Upper lobe of right lung (tissue), 1 donor: ENCODE data around the gene CBX7. TPM values are rescaled to one million over a fixed set of nuclear protein-coding genes. Genes with fewer than 3 reads are reported as not detected.

Experiments used
- ATAC-seq: fragments of 200-7000 bp; cut with Tn5 transposase; one replicate; pipeline ENCODE4 v1.9.1; 2020; ENCODE audit warnings: mild to moderate bottlenecking, moderate library complexity
- DNase-seq: peaks from one replicate; pipeline ENCODE4 v3.0.0-alpha.2; 2020
- H3K27ac ChIP-seq: fragments of 200-600 bp; one replicate; pipeline ENCODE4 v1.8.0; 2022
- H3K27me3 ChIP-seq: fragments of 200-600 bp; one replicate; pipeline ENCODE4 v1.8.0; 2022; ENCODE audit warnings: mild to moderate bottlenecking
- H3K36me3 ChIP-seq: fragments of 200-600 bp; one replicate; pipeline ENCODE4 v1.8.0; 2022
- H3K4me1 ChIP-seq: fragments of 200-600 bp; one replicate; pipeline ENCODE4 v1.8.0; 2022
- H3K4me3 ChIP-seq: fragments of 200-600 bp; one replicate; pipeline ENCODE4 v1.8.0; 2022; ENCODE audit warnings: mild to moderate bottlenecking
- H3K9me3 ChIP-seq: fragments of 200-600 bp; one replicate; pipeline ENCODE4 v1.8.0; 2022
- CTCF ChIP-seq: fragments of 200-600 bp; IDR thresholded peaks from one replicate; pipeline ENCODE4 v1.8.0; 2022; ENCODE audit warnings: antibody characterized with exemption
- intact Hi-C: fragments of 100-400 bp; cut with DNase I; formaldehyde crosslinking; loops from one replicate; pipeline ENCODE4 v1.11.0; 2022
- total RNA-seq: library from RNA; stranded (reverse); fragmentation: NEBNext Ultra II Directional; extraction: Animal tissue kit (Norgen Biotek cat#: 25700); gene quantifications from one replicate; pipeline ENCODE4 v1.2.1, GENCODE V29; 2021
- donor health status: DM: no; HTN: yes; CAD: no; lungs with severe emphysema.

CBX7 gene
- total RNA-seq, 1 donor from 2014 or later: 62.7 TPM

- no peak for ATAC-seq
- no peak for TF ChIP-seq CTCF
- intact Hi-C loops: no loop called here
- Histone ChIP-seq H3K36me3 (no peaks in the 10 kb centered on the region), H3K4me3 (no peak overlapping the region), H3K27ac (no peak overlapping the region), H3K4me1 (peaks cover 33% of the 10 kb centered on the region), H3K9me3 (no peaks in the 10 kb centered on the region), H3K27me3 (no peaks in the 10 kb centered on the region)
- no peak for DNase-seq
Measured at GRCh38 chr22:39179841-39180335, 27.4 kb upstream of the CBX7 start.

GRCh38 chr22:39179401-39179827 lies 26.9 kb upstream of the CBX7 start:
- Histone ChIP-seq H3K36me3 (no peaks in the 10 kb centered on the region), H3K4me1 (peaks cover 34% of the 10 kb centered on the region), H3K4me3 (no peak overlapping the region), H3K27ac (no peak overlapping the region), H3K27me3 (no peaks in the 10 kb centered on the region), H3K9me3 (no peaks in the 10 kb centered on the region)
- ATAC-seq: no peak
- TF ChIP-seq CTCF: no peak
- no peak for DNase-seq
- intact Hi-C loops: no loop called here

GRCh38 chr22:39178206-39179111 lies 26.0 kb upstream of the CBX7 start:
- peak overlapping the region; percentile 92 for H3K27ac ChIP-seq
- no peak for TF ChIP-seq CTCF
- H3K27me3 ChIP-seq: no peaks in the 10 kb centered on the region
- H3K4me1 ChIP-seq: peaks cover 41% of the 10 kb centered on the region
- H3K36me3 ChIP-seq: no peaks in the 10 kb centered on the region
- no peaks in the 10 kb centered on the region for H3K9me3 ChIP-seq
- no peak for DNase-seq
- intact Hi-C loops: no loop called here
- ATAC-seq: no peak
- no peak overlapping the region for H3K4me3 ChIP-seq

GRCh38 chr22:39177791-39178190 lies 25.3 kb upstream of the CBX7 start:
- Histone ChIP-seq H3K36me3 (no peaks in the 10 kb centered on the region), H3K27me3 (no peaks in the 10 kb centered on the region), H3K4me3 (no peak overlapping the region), H3K4me1 (peaks cover 48% of the 10 kb centered on the region), H3K9me3 (no peaks in the 10 kb centered on the region), H3K27ac (peak overlapping the region; percentile 92)
- DNase-seq (no peak), ATAC-seq (peak; percentile 3)
- intact Hi-C loops: no loop called here
- no peak for TF ChIP-seq CTCF

- H3K27ac ChIP-seq: peak overlapping the region; percentile 92
- no peaks in the 10 kb centered on the region for H3K36me3 ChIP-seq
- TF ChIP-seq CTCF: no peak
- no peak overlapping the region for H3K4me3 ChIP-seq
- DNase-seq (no peak), ATAC-seq (no peak)
- no peaks in the 10 kb centered on the region for H3K9me3 ChIP-seq
- no peaks in the 10 kb centered on the region for H3K27me3 ChIP-seq
- intact Hi-C loops: no loop called here
- H3K4me1 ChIP-seq: peaks cover 50% of the 10 kb centered on the region
Measured at GRCh38 chr22:39177456-39177775, 24.9 kb upstream of the CBX7 start.
